A549 (cell line): ENCODE data around the gene OPHN1.

Experiments used
- SMC3 ChIP-seq: fragments of >200 bp; sonication (Bioruptor Twin); formaldehyde crosslinking; IDR thresholded peaks from 3 replicates; pipeline ENCODE4 v1.6.1; 2018; ENCODE audit warnings: inconsistent platforms
- TF ChIP-seq, protein P1 (sequence below): fragments of >200 bp; sonication (Bioruptor Twin); formaldehyde crosslinking; IDR thresholded peaks from 3 replicates; pipeline ENCODE4 v1.5.1; 2016

DNA sequence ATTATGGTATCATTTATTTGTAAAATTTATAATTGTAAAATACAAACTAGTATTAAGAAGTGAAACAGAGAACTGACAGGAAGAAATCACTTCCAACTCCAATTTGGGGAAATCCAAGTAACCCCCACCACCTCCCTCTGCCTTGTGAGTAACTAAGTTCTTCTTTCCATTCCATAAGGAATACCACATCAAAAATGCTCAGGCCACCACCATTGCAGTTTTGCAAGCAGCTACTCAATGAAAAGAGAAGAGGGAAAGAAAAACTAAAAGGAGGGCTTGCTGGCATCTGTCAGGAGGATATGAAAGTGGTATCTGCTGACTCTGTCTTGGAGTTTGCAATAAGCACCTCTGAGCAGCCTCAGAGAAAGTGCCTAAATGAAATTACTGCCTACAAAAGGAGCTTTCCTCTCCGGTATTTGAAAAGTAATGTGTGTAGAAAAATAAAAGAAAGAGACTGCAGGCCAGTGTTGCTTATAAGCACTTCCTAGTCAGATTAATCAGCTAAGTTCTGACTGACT, 228.7 kb downstream of the OPHN1 start:
- TF ChIP-seq, protein P1, sequence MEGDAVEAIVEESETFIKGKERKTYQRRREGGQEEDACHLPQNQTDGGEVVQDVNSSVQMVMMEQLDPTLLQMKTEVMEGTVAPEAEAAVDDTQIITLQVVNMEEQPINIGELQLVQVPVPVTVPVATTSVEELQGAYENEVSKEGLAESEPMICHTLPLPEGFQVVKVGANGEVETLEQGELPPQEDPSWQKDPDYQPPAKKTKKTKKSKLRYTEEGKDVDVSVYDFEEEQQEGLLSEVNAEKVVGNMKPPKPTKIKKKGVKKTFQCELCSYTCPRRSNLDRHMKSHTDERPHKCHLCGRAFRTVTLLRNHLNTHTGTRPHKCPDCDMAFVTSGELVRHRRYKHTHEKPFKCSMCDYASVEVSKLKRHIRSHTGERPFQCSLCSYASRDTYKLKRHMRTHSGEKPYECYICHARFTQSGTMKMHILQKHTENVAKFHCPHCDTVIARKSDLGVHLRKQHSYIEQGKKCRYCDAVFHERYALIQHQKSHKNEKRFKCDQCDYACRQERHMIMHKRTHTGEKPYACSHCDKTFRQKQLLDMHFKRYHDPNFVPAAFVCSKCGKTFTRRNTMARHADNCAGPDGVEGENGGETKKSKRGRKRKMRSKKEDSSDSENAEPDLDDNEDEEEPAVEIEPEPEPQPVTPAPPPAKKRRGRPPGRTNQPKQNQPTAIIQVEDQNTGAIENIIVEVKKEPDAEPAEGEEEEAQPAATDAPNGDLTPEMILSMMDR: no peak
- TF ChIP-seq SMC3: no peak
